Measurements from ENCODE around the gene ARMC2.

ARMC2 gene

GRCh38 chr6:108944071-108944470, 95.8 kb downstream of the ARMC2 start:
- no peak overlapping the region for H3K27ac ChIP-seq (ENCODE audit: low read depth, low read length)
- H3K9me3 ChIP-seq (ENCODE audit: control insufficient read depth, insufficient read depth, low read length) = no peaks in the 10 kb centered on the region
- H3K4me1 ChIP-seq (ENCODE audit: control insufficient read depth, low read length) = peaks cover 5% of the 10 kb centered on the region; the same call in 1 of the 2 replicates
- no peak overlapping the region for H3K4me3 ChIP-seq (ENCODE audit: low read length)
- TF ChIP-seq CTCF (IDR thresholded peaks at IDR 0.05; ENCODE audit: low read depth, low read length, poor library complexity, severe bottlenecking) (no peak), EZH2phosphoT487 (IDR thresholded peaks at IDR 0.05; ENCODE audit: borderline replicate concordance, low read length) (no peak)
- no peaks in the 10 kb centered on the region for H4K20me1 ChIP-seq (ENCODE audit: control insufficient read depth, insufficient read depth, low read depth, low read length)
- H3K4me2 ChIP-seq (ENCODE audit: low read length) = no peak overlapping the region
- peaks cover 6% of the 10 kb centered on the region; the same call in 1 of the 2 replicates for H3K27me3 ChIP-seq (ENCODE audit: control insufficient read depth, low read length)
- H3F3A ChIP-seq (ENCODE audit: control insufficient read depth, insufficient read depth) = no peaks in the 10 kb centered on the region
- no peaks in the 10 kb centered on the region for H3K36me3 ChIP-seq (ENCODE audit: control insufficient read depth, low read length)
- no peaks in the 10 kb centered on the region for H3K9me2 ChIP-seq (replicated peaks; ENCODE audit: control insufficient read depth, low read length)
- H3K79me2 ChIP-seq (ENCODE audit: control insufficient read depth, low read length) = no peaks in the 10 kb centered on the region

- no peaks in the 10 kb centered on the region for H3K9me3 ChIP-seq (ENCODE audit: control insufficient read depth, insufficient read depth, low read length)
- H3K36me3 ChIP-seq (ENCODE audit: control insufficient read depth, low read length) = no peaks in the 10 kb centered on the region
- no peak overlapping the region for H3K4me3 ChIP-seq (ENCODE audit: low read length)
- no peak overlapping the region for H3K27ac ChIP-seq (ENCODE audit: low read depth, low read length)
- no peaks in the 10 kb centered on the region for H3K9me2 ChIP-seq (replicated peaks; ENCODE audit: control insufficient read depth, low read length)
- H3K79me2 ChIP-seq (ENCODE audit: control insufficient read depth, low read length) = no peaks in the 10 kb centered on the region
- no peaks in the 10 kb centered on the region for H4K20me1 ChIP-seq (ENCODE audit: control insufficient read depth, insufficient read depth, low read depth, low read length)
- peaks cover 5% of the 10 kb centered on the region; the same call in 1 of the 2 replicates for H3K4me1 ChIP-seq (ENCODE audit: control insufficient read depth, low read length)
- H3F3A ChIP-seq (ENCODE audit: control insufficient read depth, insufficient read depth) = no peaks in the 10 kb centered on the region
- H3K27me3 ChIP-seq (ENCODE audit: control insufficient read depth, low read length) = peaks cover 6% of the 10 kb centered on the region; the same call in 1 of the 2 replicates
- H3K4me2 ChIP-seq (ENCODE audit: low read length) = no peak overlapping the region
- TF ChIP-seq EZH2phosphoT487 (IDR thresholded peaks at IDR 0.05; ENCODE audit: borderline replicate concordance, low read length) (no peak), CTCF (IDR thresholded peaks at IDR 0.05; ENCODE audit: low read depth, low read length, poor library complexity, severe bottlenecking) (no peak)
Measured at GRCh38 chr6:108944707-108945680, 96.8 kb downstream of the ARMC2 start.

- H3K79me2 ChIP-seq (ENCODE audit: control insufficient read depth, low read length) = no peaks in the 10 kb centered on the region
- H3K27me3 ChIP-seq (ENCODE audit: control insufficient read depth, low read length) = peaks cover 6% of the 10 kb centered on the region; the same call in 1 of the 2 replicates
- H3K4me3 ChIP-seq (ENCODE audit: low read length) = no peak overlapping the region
- H4K20me1 ChIP-seq (ENCODE audit: control insufficient read depth, insufficient read depth, low read depth, low read length) = no peaks in the 10 kb centered on the region
- no peak for TF ChIP-seq EZH2phosphoT487 (IDR thresholded peaks at IDR 0.05; ENCODE audit: borderline replicate concordance, low read length)
- no peak for TF ChIP-seq CTCF (IDR thresholded peaks at IDR 0.05; ENCODE audit: low read depth, low read length, poor library complexity, severe bottlenecking)
- peaks cover 5% of the 10 kb centered on the region; the same call in 1 of the 2 replicates for H3K4me1 ChIP-seq (ENCODE audit: control insufficient read depth, low read length)
- H3K27ac ChIP-seq (ENCODE audit: low read depth, low read length) = no peak overlapping the region
- no peaks in the 10 kb centered on the region for H3K9me3 ChIP-seq (ENCODE audit: control insufficient read depth, insufficient read depth, low read length)
- H3K9me2 ChIP-seq (replicated peaks; ENCODE audit: control insufficient read depth, low read length) = no peaks in the 10 kb centered on the region
- H3K36me3 ChIP-seq (ENCODE audit: control insufficient read depth, low read length) = no peaks in the 10 kb centered on the region
- H3F3A ChIP-seq (ENCODE audit: control insufficient read depth, insufficient read depth) = no peaks in the 10 kb centered on the region
- H3K4me2 ChIP-seq (ENCODE audit: low read length) = no peak overlapping the region
Measured at GRCh38 chr6:108945681-108946159, 97.5 kb downstream of the ARMC2 start.

Data from DOHH2 (cell line).